ENCODE measurements around the gene ASB18. TPM values are rescaled to one million over a fixed set of nuclear protein-coding genes. Genes with fewer than 3 reads are reported as not detected.
"Not testable (repeated sequence)": the region's sequence is repeated elsewhere in the genome, so short reads cannot be mapped to it uniquely, and the experiment has no call there.

The ASB18 gene
- total RNA-seq, 3 donors from 2014 or later: not detected

DNA sequence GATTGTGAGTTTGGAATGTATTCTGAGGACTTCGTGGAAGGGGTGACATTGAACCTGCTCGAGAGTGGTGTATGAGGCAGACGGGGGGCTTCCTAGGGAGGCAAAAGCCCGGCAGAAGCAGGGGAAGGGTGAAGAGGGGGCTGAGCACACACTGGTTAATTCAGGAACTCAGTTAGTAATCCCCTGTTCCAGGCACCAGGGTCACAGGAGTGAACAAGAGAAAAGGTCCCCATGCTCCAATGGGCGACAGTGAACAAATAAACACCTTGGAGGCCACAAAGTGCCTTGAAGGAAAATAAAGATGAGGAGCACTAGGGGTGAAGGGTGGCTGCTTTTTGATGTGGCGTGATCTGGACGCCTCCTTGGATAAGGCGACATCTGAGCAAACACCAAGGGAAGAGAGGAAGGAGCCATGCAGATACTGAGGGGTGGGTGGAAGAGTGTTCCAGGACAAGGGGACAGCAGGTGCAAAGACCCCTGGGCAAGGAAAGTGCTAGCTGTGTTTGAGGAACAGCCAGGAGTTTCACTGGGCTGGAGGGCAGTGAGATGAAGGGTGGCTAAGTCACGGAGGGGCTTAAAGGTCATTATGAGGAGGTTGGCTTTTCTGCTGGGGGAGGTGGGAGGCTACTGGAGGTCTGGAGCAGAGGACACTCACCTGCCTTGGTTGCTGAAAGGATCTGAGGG is 26.7 kb upstream of the ASB18 start:
- no peak overlapping the region for H3K4me3 ChIP-seq
- no peak for TF ChIP-seq CTCF (IDR thresholded peaks at IDR 0.05)
- no peaks in the 10 kb centered on the region for H3K36me3 ChIP-seq (ENCODE audit: low read depth)
- no peak for DNase-seq
- no peaks in the 10 kb centered on the region for H3K9me3 ChIP-seq
- ATAC-seq: no peak
- intact Hi-C loops (cut with DNase I, micrococcal nuclease): no loop called here
- H3K4me1 ChIP-seq (ENCODE audit: low read depth): no peaks in the 10 kb centered on the region

DNA sequence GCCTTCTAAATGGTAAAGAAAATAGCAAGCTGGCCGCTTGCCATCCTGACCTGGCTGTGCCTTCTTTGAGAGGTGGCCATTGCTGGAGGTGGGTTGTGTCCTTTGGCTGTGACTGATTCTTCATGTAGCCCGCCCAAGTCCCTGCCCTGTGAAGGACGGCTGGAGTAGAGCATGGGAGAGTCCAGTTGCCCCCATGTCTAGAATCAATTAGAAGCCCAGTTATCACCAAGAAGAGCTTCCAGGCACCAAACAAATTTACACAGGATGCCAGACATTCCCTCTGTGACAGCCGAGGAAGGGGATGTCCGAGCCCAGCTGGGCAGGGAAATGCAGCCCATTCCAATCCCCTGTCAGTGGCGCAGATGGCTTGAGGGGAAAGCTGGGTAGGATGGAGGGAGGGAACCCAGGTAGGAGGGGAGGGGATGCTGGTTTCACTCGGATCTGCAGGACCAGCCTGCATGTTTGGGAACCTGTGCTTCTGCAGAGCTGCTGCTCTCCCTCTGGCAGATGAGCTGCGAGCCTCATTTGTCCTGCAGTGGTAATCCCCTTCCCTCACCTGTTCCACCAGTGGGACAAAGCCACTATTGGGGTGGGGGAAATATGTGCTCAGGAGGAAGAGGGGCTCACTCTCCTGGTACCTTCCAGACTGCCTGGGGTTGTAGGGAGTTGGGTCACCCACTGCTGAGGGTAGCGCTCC is 25.7 kb upstream of the ASB18 start:
- DNase-seq (no peak), ATAC-seq (no peak)
- no peaks in the 10 kb centered on the region for H3K9me3 ChIP-seq
- H3K36me3 ChIP-seq (ENCODE audit: low read depth): no peaks in the 10 kb centered on the region
- no peak overlapping the region for H3K4me3 ChIP-seq
- intact Hi-C loops (cut with DNase I, micrococcal nuclease): no loop called here
- H3K4me1 ChIP-seq (ENCODE audit: low read depth): no peaks in the 10 kb centered on the region
- TF ChIP-seq CTCF (IDR thresholded peaks at IDR 0.05): no peak

DNA sequence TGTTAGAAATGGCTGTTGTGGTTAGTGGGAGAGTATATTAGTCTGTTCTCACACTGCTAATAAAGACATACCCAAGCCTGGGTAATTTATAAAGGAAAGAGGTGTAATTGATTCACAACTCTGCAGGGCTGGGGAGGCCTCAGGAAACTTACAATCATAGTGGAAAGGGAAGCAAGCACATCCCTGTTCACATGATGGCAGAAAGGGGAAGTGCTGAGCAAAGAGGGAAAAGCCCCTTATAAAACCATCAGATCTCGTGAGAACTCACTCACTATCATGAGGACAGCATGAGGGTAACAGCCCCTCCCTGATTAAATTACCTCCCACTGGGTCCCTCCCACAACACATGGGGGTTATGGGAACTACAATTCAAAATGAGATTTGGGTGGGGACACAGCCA is 24.2 kb upstream of the ASB18 start:
- DNase-seq; H3K36me3 ChIP-seq (ENCODE audit: low read depth); H3K9me3 ChIP-seq; H3K4me1 ChIP-seq (ENCODE audit: low read depth); intact Hi-C loops (cut with DNase I, micrococcal nuclease); H3K4me3 ChIP-seq; ATAC-seq: not testable (repeated sequence)

DNA sequence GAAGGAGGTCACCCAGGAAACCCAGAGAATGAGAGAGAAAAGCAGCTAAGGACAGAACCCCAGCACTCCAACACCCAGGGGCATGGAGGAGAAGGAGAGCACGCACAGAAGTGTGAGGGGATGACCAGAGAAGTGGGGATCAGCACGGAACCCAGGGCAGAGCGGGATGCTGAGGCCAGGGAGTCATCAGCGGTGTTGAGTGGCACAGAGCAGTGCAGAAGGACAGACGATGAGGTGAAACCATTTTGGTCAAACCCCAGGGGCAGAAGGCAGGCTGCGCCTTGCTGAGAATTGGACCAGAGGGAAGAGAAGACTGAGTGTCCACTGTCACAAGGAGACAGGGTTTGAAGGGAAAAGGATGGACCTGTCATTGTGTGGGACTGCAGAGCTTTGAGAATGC is 23.4 kb upstream of the ASB18 start:
- Histone ChIP-seq H3K9me3 (no peaks in the 10 kb centered on the region), H3K36me3 (ENCODE audit: low read depth) (no peaks in the 10 kb centered on the region), H3K4me1 (ENCODE audit: low read depth) (no peaks in the 10 kb centered on the region), H3K4me3 (no peak overlapping the region)
- no peak for TF ChIP-seq CTCF (IDR thresholded peaks at IDR 0.05)
- intact Hi-C loops (cut with DNase I, micrococcal nuclease): no loop called here
- no peak for ATAC-seq
- DNase-seq: no peak

- H3K9me3 ChIP-seq: no peaks in the 10 kb centered on the region
- no peak for DNase-seq
- intact Hi-C loops (cut with DNase I, micrococcal nuclease): no loop called here
Measured at GRCh38 chr2:236286873-236287545, 22.8 kb upstream of the ASB18 start.

More at GRCh38 chr2:236286873-236287545, 22.8 kb upstream of the ASB18 start:
- Histone ChIP-seq H3K4me3 (no peak overlapping the region), H3K4me1 (ENCODE audit: low read depth) (no peaks in the 10 kb centered on the region), H3K36me3 (ENCODE audit: low read depth) (no peaks in the 10 kb centered on the region)
- ATAC-seq: no peak
- no peak for TF ChIP-seq CTCF (IDR thresholded peaks at IDR 0.05)
